ENCODE data around the gene KDM8.

KDM8 gene

DNA sequence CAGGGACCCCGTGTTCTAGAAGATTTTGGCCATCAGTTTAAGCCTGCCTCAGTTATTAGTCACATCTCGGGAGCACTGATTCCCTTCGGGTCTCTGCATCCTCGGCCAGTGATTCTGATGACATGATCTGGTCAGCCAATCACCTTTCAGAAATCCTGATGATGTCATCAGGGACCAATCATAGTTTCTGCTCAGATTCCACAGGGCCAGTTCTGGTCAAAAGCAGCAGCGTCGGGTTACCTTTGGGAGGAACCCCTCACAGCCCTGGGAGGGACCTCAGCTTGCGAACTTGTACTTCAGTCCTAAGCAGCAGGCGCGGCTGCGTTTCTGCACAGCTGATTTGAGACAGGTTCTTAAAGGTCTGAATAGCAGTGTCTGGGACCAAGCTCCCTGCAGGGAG, 13.9 kb downstream of the KDM8 start:
- DNase-seq, result no peak

- DNase-seq, result no peak
Measured at GRCh38 chr16:27218756-27219155, 15.4 kb downstream of the KDM8 start.

DNA sequence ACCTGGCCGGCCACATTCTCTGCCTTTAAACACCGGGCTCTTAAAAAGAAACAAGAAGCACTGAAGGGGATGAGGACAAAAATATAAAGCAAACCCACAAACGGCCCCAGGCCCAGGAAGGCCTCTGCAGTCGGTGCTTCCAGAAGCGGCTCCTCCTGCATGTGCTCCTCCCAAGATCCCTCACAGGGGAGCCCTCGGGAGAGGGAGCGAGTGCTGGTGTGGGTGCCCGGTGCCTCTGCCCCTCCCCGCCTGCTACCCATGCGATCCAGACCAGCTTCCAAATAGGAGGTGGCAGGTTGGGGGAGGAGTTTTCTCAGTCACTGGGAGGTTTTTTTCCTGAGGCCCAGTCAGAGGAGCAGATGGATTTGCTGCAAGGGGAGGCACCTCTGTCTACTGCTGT, 15.8 kb downstream of the KDM8 start:
- no peak for DNase-seq

- no peak for DNase-seq
Measured at GRCh38 chr16:27220120-27220519, 16.8 kb downstream of the KDM8 start.

DNA sequence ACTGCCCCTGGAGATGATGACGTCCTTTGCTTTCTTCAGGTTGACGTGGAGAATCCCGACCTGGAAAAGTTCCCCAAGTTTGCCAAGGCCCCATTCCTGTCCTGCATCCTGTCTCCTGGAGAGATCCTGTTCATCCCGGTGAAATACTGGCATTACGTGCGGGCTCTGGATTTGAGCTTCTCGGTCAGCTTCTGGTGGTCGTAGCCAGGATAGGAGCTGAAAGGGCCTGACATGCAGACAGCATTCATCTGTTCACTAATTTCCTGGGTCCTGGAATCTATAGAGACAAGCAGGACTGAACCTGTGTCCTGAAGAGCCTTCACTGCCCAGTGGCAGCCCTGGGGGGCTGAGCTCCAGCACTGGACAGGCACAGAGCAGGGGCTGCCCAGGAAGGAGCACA, 17.2 kb downstream of the KDM8 start:
- DNase-seq, result no peak

DNA sequence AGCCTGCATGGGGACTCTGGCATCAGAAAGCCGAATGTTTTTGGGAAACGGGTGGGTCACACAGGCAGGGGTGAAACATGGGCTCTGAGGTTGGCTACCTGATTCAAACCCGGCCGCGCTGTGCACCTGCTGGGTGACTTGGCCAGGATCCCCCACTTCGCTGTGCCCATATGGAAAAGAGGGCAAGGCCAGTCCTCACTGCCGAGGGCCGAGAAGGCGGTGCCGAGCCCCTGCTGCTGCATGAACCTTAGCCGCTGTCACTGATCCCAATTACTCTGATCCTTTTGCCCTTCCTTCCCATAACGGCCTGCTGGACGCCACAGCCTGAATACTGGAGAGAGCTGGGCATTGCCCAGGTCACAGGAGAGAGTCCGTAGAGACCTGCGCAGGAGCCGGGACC, 17.7 kb downstream of the KDM8 start:
- DNase-seq, result no peak

GRCh38 chr16:27221576-27222248, 18.4 kb downstream of the KDM8 start:
- DNase-seq, result no peak

DNA sequence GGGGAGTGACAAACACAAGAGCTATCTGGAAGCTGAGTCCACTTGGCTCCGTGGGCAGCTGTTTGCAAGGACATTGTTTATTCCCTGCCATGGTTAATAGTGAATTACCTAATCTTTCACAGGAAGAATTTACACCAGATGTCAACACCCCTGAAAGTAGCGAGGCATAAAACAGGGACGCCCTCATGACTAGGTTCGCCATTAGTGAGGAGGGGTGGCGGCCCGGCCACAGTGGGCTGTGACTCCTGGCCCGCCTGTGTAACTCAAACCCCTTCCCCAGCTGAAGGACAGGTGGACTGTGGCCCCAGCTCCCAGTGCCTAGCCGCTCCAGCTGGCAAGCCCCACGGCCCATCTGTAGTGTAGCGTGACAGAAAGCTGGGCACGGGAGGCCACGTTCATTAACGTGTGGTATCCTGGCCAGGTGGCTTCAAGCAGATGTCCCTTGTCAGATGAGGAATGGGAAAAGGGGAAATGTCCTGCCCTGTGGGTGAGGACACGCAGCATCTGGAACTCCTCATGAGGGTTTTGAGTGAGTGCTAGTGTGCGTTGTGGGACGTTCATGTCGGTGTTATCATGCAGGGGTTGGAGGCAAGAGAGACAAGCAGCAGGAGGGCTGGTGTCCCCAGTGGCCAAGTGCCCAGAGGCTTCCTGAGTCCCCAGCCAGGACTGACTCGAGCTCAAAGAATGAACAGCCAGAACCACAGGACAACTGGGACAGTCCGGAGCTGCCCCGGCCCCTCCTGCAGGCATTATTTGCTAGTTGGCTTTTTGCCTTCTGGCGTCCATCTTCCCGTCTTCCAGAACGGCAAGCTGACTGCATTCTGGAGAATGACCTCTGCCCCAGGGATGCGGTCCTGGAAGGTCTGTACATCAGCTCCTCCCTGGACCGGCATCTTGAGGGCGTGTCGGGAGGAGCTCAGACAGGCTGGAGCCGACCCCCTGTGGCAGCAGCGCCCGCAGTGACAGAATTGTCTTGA, 19.2 kb downstream of the KDM8 start:
- DNase-seq, result peak; percentile 24

DNA sequence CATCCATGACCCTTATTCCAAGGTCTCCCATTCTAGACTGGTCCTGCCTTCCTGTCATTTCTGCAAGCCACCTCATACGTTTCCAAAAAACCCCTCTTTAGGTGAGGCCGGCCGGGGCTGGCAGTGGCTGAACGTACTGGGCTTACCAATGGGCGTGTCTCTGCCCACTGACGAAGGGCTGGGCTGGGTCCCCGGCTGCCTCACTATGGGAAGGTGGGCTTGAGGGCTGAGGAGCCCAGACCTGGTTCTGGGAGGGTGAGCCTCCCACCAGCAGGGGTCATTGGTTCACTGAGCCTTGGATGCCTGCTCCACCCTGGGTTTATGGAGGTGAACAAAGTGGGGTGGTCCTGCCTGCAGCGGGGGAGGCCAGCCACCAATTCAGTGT, 19.9 kb downstream of the KDM8 start:
- DNase-seq, result no peak

GRCh38 chr16:27223701-27224100, 20.4 kb downstream of the KDM8 start:
- no peak for DNase-seq

DNA sequence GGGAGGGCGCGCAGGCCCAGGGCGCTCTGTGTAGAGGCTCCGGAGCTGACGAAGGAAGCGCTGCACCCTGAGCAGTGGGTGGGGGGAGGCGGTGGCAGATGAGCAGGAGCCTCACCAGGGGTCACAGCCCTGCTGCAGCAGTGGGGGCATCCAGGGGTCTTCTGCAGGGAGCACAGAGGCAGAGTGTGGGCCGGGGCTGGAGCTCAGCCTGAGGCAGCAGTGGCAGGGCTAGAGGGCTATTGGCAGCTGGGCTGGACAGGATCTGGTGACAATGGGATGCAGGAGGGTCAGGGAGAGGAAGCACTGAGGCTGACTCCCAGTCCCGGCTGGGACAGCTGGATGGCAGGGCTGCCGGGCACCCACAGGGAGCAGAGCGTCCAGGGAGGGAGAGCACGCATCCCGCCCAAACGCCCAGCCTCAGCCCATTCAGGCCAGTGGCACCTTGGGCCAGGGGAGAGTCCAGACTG, 21.0 kb downstream of the KDM8 start:
- no peak for DNase-seq

GRCh38 chr16:27224741-27225300, 21.5 kb downstream of the KDM8 start:
- DNase-seq, result no peak

DNA sequence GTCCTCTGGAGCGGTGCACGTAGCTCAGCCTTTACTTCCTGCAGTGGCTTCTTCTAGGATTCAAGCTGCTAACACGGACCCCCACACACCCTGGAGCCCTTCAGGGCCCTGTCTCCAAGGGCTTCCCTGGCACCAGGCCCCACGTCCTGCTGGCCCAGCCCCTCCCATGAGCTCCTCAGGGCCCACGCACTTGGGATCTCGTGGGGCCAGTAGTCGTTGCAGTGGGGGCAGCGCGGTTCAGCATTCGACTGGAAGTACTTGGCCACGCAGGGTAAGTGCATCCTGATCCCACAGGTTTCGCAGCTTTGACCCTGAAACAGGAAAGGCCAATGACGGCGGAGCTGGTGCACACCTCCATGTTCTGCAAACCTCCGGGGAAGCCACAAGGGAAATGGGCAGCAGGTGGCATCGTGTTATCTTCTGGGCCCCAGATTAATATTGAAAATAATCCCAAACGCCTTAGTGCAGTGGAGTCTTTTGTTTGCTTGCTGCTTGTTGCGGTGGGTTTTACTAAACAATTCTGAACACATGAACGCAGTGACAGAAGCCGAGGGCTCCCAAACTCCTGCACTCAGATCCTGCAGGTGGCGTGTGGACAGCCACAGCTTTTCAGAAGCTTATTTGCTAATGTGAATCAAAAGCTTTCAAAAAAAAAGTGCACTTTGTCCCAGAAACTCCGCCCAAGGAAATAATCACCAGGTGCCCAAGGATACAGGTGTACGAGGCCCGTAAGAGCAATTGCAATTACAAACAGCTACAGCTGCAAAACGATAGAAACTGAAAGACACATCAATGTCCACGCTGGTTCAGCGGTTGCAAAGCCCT, 22.4 kb downstream of the KDM8 start:
- no peak for DNase-seq

GRCh38 chr16:27226476-27226875, 23.1 kb downstream of the KDM8 start:
- DNase-seq, result no peak

GRCh38 chr16:27226976-27227705, 23.8 kb downstream of the KDM8 start:
- DNase-seq, result no peak

DNA sequence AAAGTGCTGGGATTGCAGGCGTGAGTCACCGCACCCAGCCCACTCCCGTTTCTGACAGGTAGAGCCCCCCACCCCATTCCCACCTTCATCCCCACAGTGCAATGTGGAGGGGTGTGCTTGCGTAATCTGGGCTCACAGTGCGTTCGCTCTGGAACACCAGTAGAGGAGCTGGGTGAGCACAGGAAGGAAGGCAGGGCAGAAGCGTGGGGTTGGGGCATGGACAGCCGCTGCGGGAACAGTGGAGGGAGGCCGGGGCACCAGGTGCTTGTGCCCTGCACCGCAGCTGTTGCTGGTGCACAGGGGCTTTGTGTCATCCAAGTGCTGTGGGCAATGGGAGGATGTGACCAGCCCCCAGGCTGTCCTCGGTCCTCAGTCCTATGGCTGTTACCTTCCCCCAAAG, 24.7 kb downstream of the KDM8 start:
- DNase-seq, result no peak

DNA sequence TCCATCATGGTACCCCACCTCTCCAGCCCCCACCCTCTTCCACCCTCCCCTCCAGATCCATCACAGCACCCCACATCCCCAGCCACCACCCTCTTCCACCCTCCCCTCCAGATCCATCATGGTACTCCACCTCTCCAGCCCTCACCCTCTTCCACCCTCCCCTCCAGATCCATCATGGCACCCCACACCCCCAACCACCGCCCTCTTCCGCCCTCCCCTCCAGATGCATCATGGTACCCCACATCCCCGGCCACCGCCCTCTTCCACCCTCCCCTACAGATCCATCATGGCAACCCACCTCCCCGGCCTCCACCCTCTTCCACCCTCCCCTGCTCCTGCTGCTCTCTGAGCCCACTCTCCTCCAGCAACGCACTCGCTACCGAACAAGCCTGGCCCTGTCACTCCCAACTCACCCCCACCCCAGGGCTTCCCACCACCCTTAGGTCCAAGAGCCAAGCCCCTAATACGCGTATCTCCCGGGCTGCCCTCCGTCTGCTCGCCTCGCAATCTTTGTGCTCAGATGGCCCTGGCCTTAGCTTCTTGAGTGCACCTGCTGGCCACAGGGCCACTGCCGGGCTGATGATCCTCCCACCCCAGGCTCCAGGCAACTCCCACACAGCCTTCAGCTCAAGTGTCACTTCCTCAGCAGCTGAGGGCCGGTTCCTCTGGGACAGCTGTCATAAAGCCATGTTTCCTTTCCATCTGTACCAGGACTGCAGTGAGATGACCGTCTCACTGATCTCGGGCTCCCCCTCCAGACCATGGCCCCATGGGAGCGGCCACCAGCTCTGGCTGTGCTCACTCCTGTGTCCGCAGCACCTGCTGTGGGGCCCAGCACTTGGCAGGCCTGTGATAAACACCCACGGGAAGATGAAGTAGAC, 25.5 kb downstream of the KDM8 start:
- no peak for DNase-seq

- DNase-seq, result no peak
Measured at GRCh38 chr16:27229891-27230470, 26.7 kb downstream of the KDM8 start.

GRCh38 chr16:27230562-27231001, 27.3 kb downstream of the KDM8 start:
- DNase-seq, result no peak

DNA sequence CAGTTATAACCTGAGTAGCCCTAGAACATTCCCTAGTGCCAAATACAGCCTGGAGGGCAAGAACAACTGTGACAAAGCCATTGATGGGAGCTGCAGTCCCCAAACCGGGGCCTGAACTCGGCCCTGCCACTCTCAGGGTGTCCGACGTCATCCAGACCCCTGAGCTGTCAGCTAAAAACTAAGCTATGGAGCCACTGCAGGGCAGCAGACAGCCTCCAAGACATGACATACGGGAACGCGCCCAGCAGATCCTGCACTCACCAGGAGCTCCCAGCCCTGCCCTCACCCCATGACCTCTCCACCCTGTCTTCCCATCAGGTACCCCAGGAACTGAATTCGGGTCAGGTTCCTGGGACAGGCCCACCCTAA, 28.4 kb downstream of the KDM8 start:
- no peak for DNase-seq
